Nephron progenitor cell (in vitro differentiated cells): ENCODE data around the gene RNF223.

Experiments used
- DNase-seq: peaks from one replicate; pipeline ENCODE4 v3.0.0; 2021
- H3K27ac Mint-ChIP-seq: 2 replicates; pipeline ENCODE4 v1.8.0; 2021; ENCODE audit warnings: mild to moderate bottlenecking, moderate library complexity, mixed read lengths
- H3K27me3 Mint-ChIP-seq: 2 replicates; pipeline ENCODE4 v1.8.0; 2021; ENCODE audit warnings: mild to moderate bottlenecking, low read depth, mixed read lengths; ENCODE audit not compliant: poor library complexity
- H3K36me3 Mint-ChIP-seq: 2 replicates; pipeline ENCODE4 v1.8.0; 2021; ENCODE audit warnings: low read depth, mixed read lengths
- H3K4me1 Mint-ChIP-seq: 2 replicates; pipeline ENCODE4 v1.8.0; 2021; ENCODE audit warnings: mixed read lengths
- H3K4me3 Mint-ChIP-seq: 2 replicates; pipeline ENCODE4 v1.8.0; 2021; ENCODE audit warnings: mild to moderate bottlenecking, moderate library complexity, mixed read lengths
- H3K9me3 Mint-ChIP-seq: 2 replicates; pipeline ENCODE4 v1.8.0; 2021; ENCODE audit warnings: mild to moderate bottlenecking, moderate library complexity, mixed read lengths
- TF ChIP-seq, protein P1 (sequence below): fragments of 200-600 bp; sonication (generic); IDR thresholded peaks from 2 replicates; pipeline ENCODE4 v1.5.0; 2021; ENCODE audit warnings: antibody characterized with exemption

RNF223 gene

DNA sequence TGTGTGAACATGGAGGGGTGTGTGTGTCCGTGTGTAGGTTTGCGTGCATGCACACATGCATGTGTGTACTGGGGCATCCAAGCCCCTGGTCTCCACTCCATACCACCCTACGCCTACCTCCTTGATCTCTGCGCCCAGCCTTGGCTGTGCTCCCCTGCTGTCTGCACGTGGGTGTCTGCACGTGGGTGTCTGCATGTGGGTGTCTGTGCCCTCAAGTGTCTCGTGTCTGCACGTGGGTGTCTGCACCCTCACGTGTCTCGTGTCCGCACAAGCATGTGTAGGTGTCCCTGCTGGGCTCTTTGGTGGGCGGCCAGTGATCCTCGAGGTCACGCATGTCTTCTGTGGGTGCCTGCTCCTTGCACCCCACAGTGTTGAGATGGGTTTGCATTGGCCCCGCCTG is 21.1 kb downstream of the RNF223 start:
- Mint-ChIP-seq H3K27ac (no peak overlapping the region), H3K4me3 (no peak overlapping the region), H3K27me3 (peaks cover 15% of the 10 kb centered on the region), H3K9me3 (no peaks in the 10 kb centered on the region), H3K36me3 (peaks cover 17% of the 10 kb centered on the region), H3K4me1 (peaks cover 20% of the 10 kb centered on the region)
- TF ChIP-seq, protein P1, sequence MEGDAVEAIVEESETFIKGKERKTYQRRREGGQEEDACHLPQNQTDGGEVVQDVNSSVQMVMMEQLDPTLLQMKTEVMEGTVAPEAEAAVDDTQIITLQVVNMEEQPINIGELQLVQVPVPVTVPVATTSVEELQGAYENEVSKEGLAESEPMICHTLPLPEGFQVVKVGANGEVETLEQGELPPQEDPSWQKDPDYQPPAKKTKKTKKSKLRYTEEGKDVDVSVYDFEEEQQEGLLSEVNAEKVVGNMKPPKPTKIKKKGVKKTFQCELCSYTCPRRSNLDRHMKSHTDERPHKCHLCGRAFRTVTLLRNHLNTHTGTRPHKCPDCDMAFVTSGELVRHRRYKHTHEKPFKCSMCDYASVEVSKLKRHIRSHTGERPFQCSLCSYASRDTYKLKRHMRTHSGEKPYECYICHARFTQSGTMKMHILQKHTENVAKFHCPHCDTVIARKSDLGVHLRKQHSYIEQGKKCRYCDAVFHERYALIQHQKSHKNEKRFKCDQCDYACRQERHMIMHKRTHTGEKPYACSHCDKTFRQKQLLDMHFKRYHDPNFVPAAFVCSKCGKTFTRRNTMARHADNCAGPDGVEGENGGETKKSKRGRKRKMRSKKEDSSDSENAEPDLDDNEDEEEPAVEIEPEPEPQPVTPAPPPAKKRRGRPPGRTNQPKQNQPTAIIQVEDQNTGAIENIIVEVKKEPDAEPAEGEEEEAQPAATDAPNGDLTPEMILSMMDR, result no peak
- no peak for DNase-seq

DNA sequence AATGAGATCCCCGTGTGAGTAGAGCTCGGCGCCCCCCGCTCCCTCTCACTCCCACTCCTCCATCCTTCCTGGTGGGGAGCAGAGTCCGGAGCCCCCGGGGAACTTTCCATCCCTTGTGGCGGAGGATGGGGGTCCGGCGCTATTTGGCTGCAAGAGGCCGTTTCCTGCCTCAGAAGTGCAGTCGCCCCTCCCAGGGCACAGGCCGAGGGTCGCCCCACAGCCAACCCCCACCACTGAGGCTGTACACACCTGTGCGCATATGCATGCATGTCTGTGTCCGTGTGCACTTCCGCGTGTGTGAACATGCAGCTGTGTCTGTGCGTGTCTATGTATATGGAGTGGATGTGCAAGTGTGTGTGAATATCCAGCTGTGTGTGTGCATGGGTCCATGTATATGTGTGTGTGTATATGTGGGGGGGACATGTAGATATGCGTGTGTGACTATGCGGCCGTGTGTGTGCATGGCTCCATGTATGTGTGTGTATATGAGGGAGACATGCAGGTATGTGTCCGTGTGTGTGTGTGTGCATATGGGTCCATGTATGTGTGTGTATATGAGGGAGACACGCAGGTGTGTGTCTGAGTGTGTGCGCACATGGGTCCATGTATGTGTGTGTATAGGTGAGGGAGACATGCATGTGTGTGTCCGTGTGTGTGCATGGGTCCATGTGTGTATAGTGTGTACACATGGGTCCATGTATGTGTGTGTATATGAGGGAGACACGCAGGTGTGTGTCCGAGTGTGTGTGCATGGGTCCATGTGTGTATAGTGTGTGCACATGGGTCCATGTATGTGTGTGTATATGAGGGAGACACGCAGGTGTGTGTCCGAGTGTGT is 21.9 kb downstream of the RNF223 start:
- H3K27me3 Mint-ChIP-seq, result peaks cover 7% of the 10 kb centered on the region
- no peak for DNase-seq
- H3K9me3 Mint-ChIP-seq, result no peaks in the 10 kb centered on the region
- H3K36me3 Mint-ChIP-seq, result peaks cover 19% of the 10 kb centered on the region
- H3K4me3 Mint-ChIP-seq, result no peak overlapping the region
- H3K27ac Mint-ChIP-seq, result no peak overlapping the region
- TF ChIP-seq, protein P1, result no peak
- H3K4me1 Mint-ChIP-seq, result peaks cover 20% of the 10 kb centered on the region

DNA sequence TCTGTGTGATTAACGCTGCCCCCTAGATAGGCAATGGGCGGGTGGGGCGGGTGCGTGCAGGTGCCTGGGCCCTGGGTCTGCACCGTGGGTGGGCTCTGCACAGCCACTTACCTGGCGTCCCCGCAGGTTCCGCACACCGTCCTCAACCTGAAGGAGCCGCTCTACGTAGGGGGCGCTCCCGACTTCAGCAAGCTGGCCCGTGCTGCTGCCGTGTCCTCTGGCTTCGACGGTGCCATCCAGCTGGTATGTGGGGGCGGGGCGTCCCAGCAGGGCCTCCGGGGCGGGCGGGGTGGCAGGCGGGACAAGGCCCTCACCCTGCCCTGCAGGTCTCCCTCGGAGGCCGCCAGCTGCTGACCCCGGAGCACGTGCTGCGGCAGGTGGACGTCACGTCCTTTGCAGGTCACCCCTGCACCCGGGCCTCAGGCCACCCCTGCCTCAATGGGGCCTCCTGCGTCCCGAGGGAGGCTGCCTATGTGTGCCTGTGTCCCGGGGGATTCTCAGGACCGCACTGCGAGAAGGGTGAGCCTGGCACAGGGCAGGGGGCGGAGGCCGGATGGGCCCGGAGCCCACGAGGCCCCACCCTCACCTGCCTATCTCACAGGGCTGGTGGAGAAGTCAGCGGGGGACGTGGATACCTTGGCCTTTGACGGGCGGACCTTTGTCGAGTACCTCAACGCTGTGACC is 22.8 kb downstream of the RNF223 start:
- peaks cover 4% of the 10 kb centered on the region for H3K27me3 Mint-ChIP-seq
- no peaks in the 10 kb centered on the region for H3K9me3 Mint-ChIP-seq
- DNase-seq, result no peak
- TF ChIP-seq, protein P1, result no peak
- peaks cover 22% of the 10 kb centered on the region for H3K36me3 Mint-ChIP-seq
- no peak overlapping the region for H3K27ac Mint-ChIP-seq
- peaks cover 20% of the 10 kb centered on the region for H3K4me1 Mint-ChIP-seq
- no peak overlapping the region for H3K4me3 Mint-ChIP-seq

DNA sequence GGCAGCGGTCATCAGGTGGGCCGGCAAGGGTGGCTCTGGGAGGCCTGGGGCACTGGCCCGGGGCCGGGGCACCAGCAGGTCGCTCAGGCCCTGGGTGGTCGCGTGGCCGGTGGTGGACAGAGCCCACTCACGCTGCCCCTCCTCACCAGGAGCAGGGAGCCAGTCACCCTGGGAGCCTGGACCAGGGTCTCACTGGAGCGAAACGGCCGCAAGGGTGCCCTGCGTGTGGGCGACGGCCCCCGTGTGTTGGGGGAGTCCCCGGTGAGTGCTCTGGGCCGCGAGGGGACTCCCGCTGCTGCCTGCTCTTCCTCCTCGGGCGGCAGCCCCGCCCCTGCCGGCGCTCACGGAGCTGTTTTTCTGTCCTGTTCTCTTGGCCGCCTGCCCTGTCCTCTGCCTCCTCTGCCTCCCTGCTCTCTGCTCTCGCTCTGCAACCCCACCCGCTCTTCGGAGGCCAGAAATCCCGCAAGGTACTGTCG is 23.5 kb downstream of the RNF223 start:
- Mint-ChIP-seq H3K27me3 (no peaks in the 10 kb centered on the region), H3K27ac (no peak overlapping the region), H3K4me3 (no peak overlapping the region), H3K36me3 (peaks cover 21% of the 10 kb centered on the region), H3K4me1 (peaks cover 14% of the 10 kb centered on the region), H3K9me3 (no peaks in the 10 kb centered on the region)
- DNase-seq, result no peak
- TF ChIP-seq, protein P1, result no peak

DNA sequence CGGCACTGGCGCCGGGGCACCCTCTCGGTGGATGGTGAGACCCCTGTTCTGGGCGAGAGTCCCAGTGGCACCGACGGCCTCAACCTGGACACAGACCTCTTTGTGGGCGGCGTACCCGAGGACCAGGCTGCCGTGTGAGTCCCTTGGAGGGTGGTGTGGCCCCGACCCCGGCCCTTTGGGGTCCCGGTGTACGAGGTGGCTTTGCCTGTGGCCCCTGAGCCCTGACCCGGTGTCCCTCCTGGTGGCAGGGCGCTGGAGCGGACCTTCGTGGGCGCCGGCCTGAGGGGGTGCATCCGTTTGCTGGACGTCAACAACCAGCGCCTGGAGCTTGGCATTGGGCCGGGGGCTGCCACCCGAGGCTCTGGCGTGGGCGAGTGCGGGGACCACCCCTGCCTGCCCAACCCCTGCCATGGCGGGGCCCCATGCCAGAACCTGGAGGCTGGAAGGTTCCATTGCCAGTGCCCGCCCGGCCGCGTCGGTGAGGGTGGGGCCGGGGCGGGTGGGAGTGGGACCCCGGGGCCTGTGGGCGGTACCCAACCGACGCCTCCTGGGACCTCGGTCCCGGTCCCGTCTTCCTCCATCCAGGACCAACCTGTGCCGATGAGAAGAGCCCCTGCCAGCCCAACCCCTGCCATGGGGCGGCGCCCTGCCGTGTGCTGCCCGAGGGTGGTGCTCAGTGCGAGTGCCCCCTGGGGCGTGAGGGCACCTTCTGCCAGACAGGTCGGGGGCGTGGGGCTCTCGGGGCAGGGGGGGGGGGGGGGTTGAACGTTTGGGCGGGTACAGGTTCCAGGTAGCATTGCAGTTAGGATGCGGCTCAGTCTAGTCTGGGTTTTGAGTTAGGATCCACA is 24.6 kb downstream of the RNF223 start:
- DNase-seq, result no peak
- Mint-ChIP-seq H3K36me3 (peaks cover 23% of the 10 kb centered on the region), H3K27me3 (no peaks in the 10 kb centered on the region), H3K4me3 (no peak overlapping the region), H3K4me1 (peaks cover 11% of the 10 kb centered on the region), H3K27ac (no peak overlapping the region), H3K9me3 (no peaks in the 10 kb centered on the region)
- TF ChIP-seq, protein P1, result no peak
